ENCODE data around the gene ZNF221. TPM values are rescaled to one million over a fixed set of nuclear protein-coding genes. Genes with fewer than 3 reads are reported as not detected.

ZNF221 gene
- total and polyA plus RNA-seq, 9 of the 15 experiments (the other 6 are each of a cell fraction or from before 2014, with no cell fraction given), result 0.32 to 1.4 (median 0.45) TPM

DNA sequence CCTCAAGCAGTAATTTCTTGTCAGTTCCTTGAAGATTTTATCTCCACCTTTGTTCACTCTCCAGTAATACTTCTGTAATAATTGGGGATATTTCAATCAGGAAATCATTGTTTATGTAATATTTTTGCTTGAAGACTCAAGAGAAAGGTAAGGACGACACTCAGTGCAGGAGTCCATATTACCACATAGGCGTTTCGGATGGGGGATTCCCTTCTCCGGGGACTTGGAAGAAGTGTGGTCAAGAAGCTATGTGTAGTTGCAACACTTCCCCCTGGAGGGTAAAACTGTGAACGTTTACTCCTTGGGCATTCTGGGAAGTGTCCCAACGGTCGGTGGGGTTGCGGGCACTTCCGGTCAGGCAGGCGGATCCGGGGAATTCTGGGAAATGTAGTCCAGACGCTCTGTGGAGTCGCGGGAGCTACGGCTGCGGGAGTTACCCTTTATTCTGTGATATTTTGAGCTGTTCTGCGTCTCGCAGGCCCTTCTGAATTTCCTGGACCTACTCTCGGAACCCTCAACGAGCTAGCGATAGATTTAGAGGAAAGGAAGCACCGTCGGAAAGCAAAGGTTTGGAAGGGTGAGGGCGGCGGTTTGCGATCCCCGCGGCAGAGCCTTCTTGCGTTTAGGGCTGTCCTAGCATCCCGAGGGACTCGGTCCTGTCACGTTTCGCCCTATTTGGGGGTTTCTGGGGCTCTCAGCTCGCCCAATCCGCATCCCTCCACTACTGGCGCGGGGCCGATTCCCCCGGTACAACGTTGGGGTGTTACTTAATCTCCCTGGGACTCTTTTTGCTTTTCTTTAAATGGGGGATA, at the start of gene ZNF221 (continued):
- TF ChIP-seq ZBTB26 (CRISPR knock-in tag; IDR thresholded peaks at IDR 0.05), result no peak
- TF ChIP-seq GATAD2B (IDR thresholded peaks at IDR 0.05; ENCODE audit: borderline replicate concordance), result peak; percentile 43; the same call in 1 of the 2 replicates

GRCh38 chr19:43901395-43902390, 49.3 kb upstream of the ZNF221 start:
- FAIRE-seq (peak; percentile 97), ATAC-seq (peak; percentile 100), DNase-seq (ENCODE audit: extremely low read depth in 1 of 4, low spot score in 3 of 4) (peak; percentile 67 to 87 (median 78))
- CTCF ChIA-PET (ENCODE audit: low intra/inter-chr PET ratio), result interaction anchor here (0.6 kb wide), 1 partner anchor 677 kb away, joined by 3 read pairs; no protein-coding TSS in a partner anchor
- peak overlapping the region; percentile 93 for H3K4me2 ChIP-seq (ENCODE audit: insufficient read depth, low read length)
- H3K9ac ChIP-seq (ENCODE audit: insufficient read depth in 1 of 2, low read depth in 2 of 2, low read length in 2 of 2), result peak overlapping the region; percentile 38 to 54; a peak in 2 of 4 replicates
- POLR2A ChIA-PET, result interaction anchor here (0.6 to 1.5 kb wide), 5 partner anchors 8 to 1043 kb away, joined by 3 to 5 read pairs (median 4); partner anchors contain the start of gene ZNF45
- H3K4me3 ChIP-seq, result peak overlapping the region; percentile 46
- H3K79me2 ChIP-seq (ENCODE audit: control insufficient read depth, insufficient read depth, low read length), result no peaks in the 10 kb centered on the region
- peaks cover 2% of the 10 kb centered on the region; the same call in 1 of the 2 replicates for H3K9me3 ChIP-seq (replicated peaks; ENCODE audit: control insufficient read depth, insufficient read depth, low read depth, low read length)
- H2AFZ ChIP-seq (ENCODE audit: low read depth, low read length), result peak overlapping the region; percentile 99
- H4K20me1 ChIP-seq (replicated peaks; ENCODE audit: control insufficient read depth, insufficient read depth, low read length), result no peaks in the 10 kb centered on the region
- 8% methylated on average over 39 of the region's 39 CpGs for WGBS (ENCODE audit: insufficient coverage, low coverage, missing lambda C conversion rate)
- BruUV-seq (replicated peaks), result TSS peak; percentile 89
- H3K9me1 ChIP-seq (ENCODE audit: control insufficient read depth, insufficient read depth, low read length), result no peaks in the 10 kb centered on the region
- no peak overlapping the region; the same call in 2 of the 3 replicates for H3K27ac ChIP-seq (ENCODE audit: extremely low read depth, low read depth, low read length)
- in situ Hi-C loops (cut with MboI), result loop anchor here (5.0 kb wide), 1 partner anchor 49 kb away; no protein-coding TSS in a partner anchor
- intact Hi-C loops (cut with micrococcal nuclease), result no loop called here
- H3K27me3 ChIP-seq (ENCODE audit: control insufficient read depth in 2 of 2, insufficient read depth in 2 of 2, low read length in 2 of 2), result no peaks in the 10 kb centered on the region
- no peaks in the 10 kb centered on the region; a peak in 2 of 5 replicates for H3K4me1 ChIP-seq (replicated peaks in 1 of 2; ENCODE audit: control insufficient read depth in 2 of 2, insufficient read depth in 2 of 2, low read length in 2 of 2)
- no peaks in the 10 kb centered on the region for H3K36me3 ChIP-seq (ENCODE audit: control insufficient read depth, insufficient read depth, low read length)
- peak; percentile 26; the same call in 1 of the 2 replicates for TF ChIP-seq CREM (IDR thresholded peaks at IDR 0.05; ENCODE audit: low read depth)
- peak; percentile 68; the same call in 1 of the 2 replicates for TF ChIP-seq ZNF766 (CRISPR knock-in tag; conservative IDR thresholded peaks at IDR 0.05)
- TF ChIP-seq NFE2L1 (tag; IDR thresholded peaks at IDR 0.05; ENCODE audit: borderline replicate concordance, low read depth), result no peak
- TF ChIP-seq DMBX1 (CRISPR knock-in tag; IDR thresholded peaks at IDR 0.05; ENCODE audit: borderline replicate concordance), result peak; percentile 63; the same call in 1 of the 2 replicates
- 0 out of 4 replicates have a peak, but pooled peaks of 1 of the 2 experiments have one; percentile 26 for TF ChIP-seq FOXK2 (conservative IDR thresholded peaks at IDR 0.05 in 1 of 2, IDR thresholded peaks at IDR 0.05 in 1 of 2; ENCODE audit: low read depth in 2 of 2)
- no peak for TF ChIP-seq ZNF583 (CRISPR knock-in tag; IDR thresholded peaks at IDR 0.05)
- TF ChIP-seq YY1 (IDR thresholded peaks at IDR 0.05; ENCODE audit: borderline replicate concordance in 1 of 3, control insufficient read depth in 1 of 3, extremely low read depth in 1 of 3, insufficient read depth in 3 of 3, insufficient read length in 1 of 3, insufficient replicate concordance in 2 of 3, low read depth in 1 of 3, low read length in 2 of 3), result peak; percentile 54 to 92 (median 82)
- TF ChIP-seq ZBTB8A (IDR thresholded peaks at IDR 0.05; ENCODE audit: partially characterized antibody), result no peak
- TF ChIP-seq ZNF197 (CRISPR knock-in tag; IDR thresholded peaks at IDR 0.05; ENCODE audit: low read depth), result peak; percentile 53; the same call in 1 of the 2 replicates
- TF ChIP-seq GABPA (tag; conservative IDR thresholded peaks at IDR 0.05; ENCODE audit: low read depth), result peak; percentile 90
